Thyroid gland (tissue), 4 donors: Measurements from ENCODE around the gene HOXD3.

Source experiments
- CTCF ChIP-seq, 6 experiments: fragments of 200-600 bp in 3 of 6; fragments of 450-650 bp in 3 of 6; sonication (generic) in 3 of 6; IDR thresholded peaks; one replicate each; pipeline ENCODE4 v1.5.1; 2016 to 2019; ENCODE audit warnings: antibody characterized with exemption in 6 of 6, mild to moderate bottlenecking in 2 of 6, inconsistent platforms in 1 of 6, moderate library complexity in 1 of 6
- POLR2A ChIP-seq, 2 donors: fragments of 450-650 bp; IDR thresholded peaks; one replicate each; pipeline ENCODE4 v1.6.1; 2017; ENCODE audit warnings: antibody characterized with exemption in 2 of 2, mild to moderate bottlenecking in 2 of 2, moderate library complexity in 1 of 2

- TF ChIP-seq CTCF (IDR thresholded peaks at IDR 0.05): no peak
- no peak for TF ChIP-seq POLR2A (IDR thresholded peaks at IDR 0.05)
Measured at GRCh38 chr2:176161825-176162626, 4.9 kb downstream of the HOXD3 start.
